HUES64 (cell line): Measurements from ENCODE around the gene LGALSL.

ENCODE experiments used
- H3K27ac ChIP-seq: 2 replicates; pipeline ENCODE4 v1.7.0; 2013; ENCODE audit warnings: low read depth, low read length, inconsistent platforms
- H3K27me3 ChIP-seq: 2 replicates; pipeline ENCODE4 v1.6.1; 2013; ENCODE audit warnings: mild to moderate bottlenecking, low read length; ENCODE audit not compliant: insufficient read depth
- H3K36me3 ChIP-seq: 2 replicates; pipeline ENCODE4 v1.6.1; 2013; ENCODE audit warnings: mild to moderate bottlenecking, low read length; ENCODE audit not compliant: insufficient read depth
- H3K4me1 ChIP-seq: 2 replicates; pipeline ENCODE4 v1.6.1; 2013; ENCODE audit warnings: mild to moderate bottlenecking, low read length, moderate library complexity; ENCODE audit not compliant: insufficient read depth
- H3K4me3 ChIP-seq: 2 replicates; pipeline ENCODE4 v1.5.1; 2013; ENCODE audit warnings: mild to moderate bottlenecking, low read length, moderate library complexity
- H3K9ac ChIP-seq: 2 replicates; pipeline ENCODE4 v1.6.1; 2013; ENCODE audit warnings: mild to moderate bottlenecking, low read depth, low read length
- H3K9me3 ChIP-seq: 2 replicates; pipeline ENCODE4 v1.6.1; 2013; ENCODE audit warnings: low read depth, low read length; ENCODE audit not compliant: insufficient read depth
- WGBS: fragments of 150-250, 120-280 bp; methylation state at CpG from one replicate; pipeline ENCODE4 v1.1.7; 2013; ENCODE audit warnings: missing lambda C conversion rate; 5-methylcytosine and 5-hydroxymethylcytosine counted together

LGALSL gene

GRCh38 chr2:64472881-64473280 is 18.9 kb downstream of the LGALSL start:
- Histone ChIP-seq H3K9ac (no peak overlapping the region), H3K27me3 (no peaks in the 10 kb centered on the region), H3K36me3 (no peaks in the 10 kb centered on the region), H3K4me1 (peaks cover 26% of the 10 kb centered on the region), H3K27ac (no peak overlapping the region), H3K4me3 (no peak overlapping the region), H3K9me3 (no peaks in the 10 kb centered on the region)
- WGBS: 92% methylated on average over 3 of the region's 3 CpGs

- Histone ChIP-seq H3K4me1 (peaks cover 23% of the 10 kb centered on the region), H3K9me3 (no peaks in the 10 kb centered on the region), H3K9ac (no peak overlapping the region), H3K27ac (peak overlapping the region; percentile 58; the same call in 1 of the 2 replicates), H3K36me3 (no peaks in the 10 kb centered on the region), H3K4me3 (no peak overlapping the region), H3K27me3 (no peaks in the 10 kb centered on the region)
- WGBS: 50% methylated on average over 4 of the region's 4 CpGs
Observed at GRCh38 chr2:64474121-64474571, 20.2 kb downstream of the LGALSL start.

DNA sequence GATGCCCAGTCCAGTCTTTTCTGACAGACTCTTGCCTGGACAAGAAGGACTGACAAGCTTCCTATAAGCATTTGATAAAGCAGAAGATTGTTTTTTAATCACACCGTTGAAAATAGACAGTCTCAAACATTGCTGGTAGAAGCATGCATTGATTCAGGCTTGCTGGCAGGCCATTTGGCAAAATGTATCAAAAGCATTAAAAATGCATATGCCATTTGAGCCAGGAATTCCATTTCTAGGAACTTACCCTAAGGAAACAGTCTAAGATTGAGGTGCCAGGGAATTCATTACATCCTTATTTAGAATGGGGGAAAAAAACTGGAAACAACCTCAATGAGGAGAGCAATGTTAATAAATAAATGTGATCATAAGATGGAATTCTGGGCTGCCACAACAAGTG is 20.7 kb downstream of the LGALSL start:
- Histone ChIP-seq H3K27me3 (no peaks in the 10 kb centered on the region), H3K9me3 (no peaks in the 10 kb centered on the region), H3K27ac (peak overlapping the region; percentile 58; the same call in 1 of the 2 replicates), H3K36me3 (no peaks in the 10 kb centered on the region), H3K4me3 (no peak overlapping the region), H3K9ac (no peak overlapping the region), H3K4me1 (peaks cover 19% of the 10 kb centered on the region)
- WGBS: 90% methylated on average over 1 of the region's 1 CpG

DNA sequence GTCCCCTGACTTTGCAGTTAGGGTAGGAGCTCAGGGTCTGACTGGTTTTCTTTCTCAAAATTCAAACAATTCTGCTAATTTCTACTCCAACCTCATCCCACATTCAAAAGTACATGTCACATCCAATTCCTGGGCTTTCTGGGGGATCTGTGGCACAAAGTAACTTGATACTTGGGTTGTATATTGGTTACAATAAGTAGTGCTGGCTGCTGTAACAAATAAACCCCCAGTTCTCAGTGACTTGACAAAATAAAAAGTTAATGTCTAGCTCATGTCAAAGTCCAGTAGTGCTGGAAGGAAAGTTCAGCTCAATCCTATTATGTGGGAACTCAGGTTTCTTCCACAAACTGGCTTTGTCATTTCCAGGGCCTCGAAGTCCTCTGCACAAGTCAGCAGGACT is 23.1 kb downstream of the LGALSL start:
- WGBS: 86% methylated on average over 1 of the region's 1 CpG
- no peaks in the 10 kb centered on the region for H3K36me3 ChIP-seq

GRCh38 chr2:64477979-64478378 is 24.0 kb downstream of the LGALSL start:
- no peak overlapping the region for H3K27ac ChIP-seq
- WGBS: 95% methylated on average over 4 of the region's 4 CpGs

More for the DNA sequence above, 23.1 kb downstream of the LGALSL start:
- no peak overlapping the region for H3K27ac ChIP-seq
- no peaks in the 10 kb centered on the region for H3K9me3 ChIP-seq
- H3K27me3 ChIP-seq: no peaks in the 10 kb centered on the region
- H3K4me1 ChIP-seq: peaks cover 10% of the 10 kb centered on the region; the same call in 1 of the 2 replicates
- H3K4me3 ChIP-seq: no peak overlapping the region
- H3K9ac ChIP-seq: no peak overlapping the region

DNA sequence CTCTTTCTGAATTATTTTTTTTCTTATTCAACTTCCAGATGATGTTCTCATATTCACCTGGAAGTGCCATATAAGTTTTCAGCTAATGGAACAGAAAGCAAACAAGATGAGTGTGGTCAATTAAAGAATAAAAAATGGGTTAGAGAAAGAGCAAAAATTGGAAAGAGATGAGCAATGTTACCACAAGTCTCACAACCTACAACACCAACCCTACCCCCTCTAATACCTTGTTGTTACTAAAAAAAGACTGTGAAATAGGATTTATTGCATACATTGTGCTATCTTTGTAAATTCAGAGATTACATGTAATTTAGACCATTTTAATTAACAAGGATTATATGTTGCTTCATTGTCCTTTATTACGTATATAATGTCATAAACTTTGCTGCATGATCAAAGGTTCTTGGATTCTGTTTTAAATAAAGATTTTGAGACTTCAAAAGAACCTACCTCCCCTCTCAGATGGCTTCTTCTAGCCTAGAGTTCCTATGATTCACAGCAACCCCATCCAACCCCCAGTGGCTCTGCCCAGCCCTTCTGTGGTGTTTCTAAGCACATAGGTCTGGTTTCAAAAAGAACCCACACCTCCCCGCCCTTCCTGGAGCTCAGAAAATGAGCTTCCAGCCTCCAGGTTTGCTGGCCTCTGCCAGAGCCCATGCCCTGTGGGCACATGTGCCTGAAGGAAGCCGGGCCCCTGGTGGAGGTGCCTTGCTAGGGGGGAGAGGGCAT is 24.7 kb downstream of the LGALSL start:
- H3K4me1 ChIP-seq: peaks cover 16% of the 10 kb centered on the region
- no peak overlapping the region for H3K27ac ChIP-seq
- 97% methylated on average over 3 of the region's 3 CpGs for WGBS
- no peak overlapping the region for H3K9ac ChIP-seq
- H3K9me3 ChIP-seq: no peaks in the 10 kb centered on the region
- no peaks in the 10 kb centered on the region for H3K27me3 ChIP-seq
- no peak overlapping the region for H3K4me3 ChIP-seq
- H3K36me3 ChIP-seq: no peaks in the 10 kb centered on the region

More at GRCh38 chr2:64477979-64478378, 24.0 kb downstream of the LGALSL start:
- H3K4me3 ChIP-seq: no peak overlapping the region
- H3K27me3 ChIP-seq: no peaks in the 10 kb centered on the region
- H3K4me1 ChIP-seq: peaks cover 15% of the 10 kb centered on the region
- H3K9me3 ChIP-seq: no peaks in the 10 kb centered on the region
- H3K9ac ChIP-seq: no peak overlapping the region
- no peaks in the 10 kb centered on the region for H3K36me3 ChIP-seq

DNA sequence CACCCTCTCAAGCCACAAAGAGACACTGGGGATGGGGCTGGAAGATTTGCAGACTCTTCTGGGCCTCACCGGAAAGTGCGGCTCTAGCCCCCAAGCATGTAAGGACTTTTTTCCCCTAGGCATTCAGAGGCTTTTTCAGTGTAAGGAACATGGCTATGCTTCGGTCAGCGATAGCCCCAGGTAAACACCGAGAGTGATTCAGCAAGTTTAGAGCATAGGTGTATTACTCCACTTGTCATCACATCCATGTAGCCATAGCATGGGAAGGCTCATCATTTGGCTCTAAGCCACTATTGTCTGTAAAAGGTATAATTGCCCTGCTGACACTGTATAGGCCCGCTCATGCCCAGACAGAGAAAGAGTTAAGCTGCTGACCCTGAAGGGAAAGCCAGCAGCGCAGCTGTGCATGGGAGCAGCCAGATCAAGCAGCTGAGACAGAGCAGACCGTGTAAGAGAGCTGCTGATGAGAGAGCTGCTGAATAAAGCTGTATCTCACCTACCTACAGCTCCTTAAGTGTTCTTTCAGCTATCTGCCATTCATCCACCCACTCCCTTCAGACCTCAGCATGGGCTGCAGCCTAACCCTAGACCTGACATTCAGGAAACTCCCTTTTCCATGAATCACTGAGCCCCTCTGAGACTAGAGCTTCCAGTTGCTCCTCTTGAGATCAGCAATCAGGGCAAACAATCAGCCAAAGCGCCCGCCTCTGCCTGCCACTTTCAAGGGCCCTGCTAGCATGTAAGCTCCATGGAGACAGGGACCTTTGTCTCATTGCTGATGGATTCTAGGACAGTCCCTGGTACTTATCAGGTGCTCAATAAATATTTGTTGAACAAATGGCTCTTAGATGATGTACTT is 25.5 kb downstream of the LGALSL start:
- no peaks in the 10 kb centered on the region for H3K9me3 ChIP-seq
- peaks cover 9% of the 10 kb centered on the region for H3K4me1 ChIP-seq
- H3K36me3 ChIP-seq: no peaks in the 10 kb centered on the region
- H3K27ac ChIP-seq: no peak overlapping the region
- H3K9ac ChIP-seq: no peak overlapping the region
- no peak overlapping the region for H3K4me3 ChIP-seq
- no peaks in the 10 kb centered on the region for H3K27me3 ChIP-seq
- 91% methylated on average over 10 of the region's 10 CpGs for WGBS

GRCh38 chr2:64481665-64482064 is 27.7 kb downstream of the LGALSL start:
- no peaks in the 10 kb centered on the region for H3K27me3 ChIP-seq
- H3K9me3 ChIP-seq: no peaks in the 10 kb centered on the region
- peaks cover 6% of the 10 kb centered on the region; the same call in 1 of the 2 replicates for H3K4me1 ChIP-seq
- no peak overlapping the region for H3K27ac ChIP-seq
- H3K9ac ChIP-seq: no peak overlapping the region
- no peaks in the 10 kb centered on the region for H3K36me3 ChIP-seq
- 94% methylated on average over 5 of the region's 5 CpGs for WGBS
- no peak overlapping the region for H3K4me3 ChIP-seq

GRCh38 chr2:64482243-64482642 is 28.3 kb downstream of the LGALSL start:
- no peak overlapping the region for H3K9ac ChIP-seq
- no peaks in the 10 kb centered on the region for H3K36me3 ChIP-seq
- no peak overlapping the region for H3K27ac ChIP-seq
- 85% methylated on average over 1 of the region's 1 CpG for WGBS
- H3K4me3 ChIP-seq: no peak overlapping the region
- no peaks in the 10 kb centered on the region for H3K27me3 ChIP-seq
- H3K9me3 ChIP-seq: no peaks in the 10 kb centered on the region
- H3K4me1 ChIP-seq: peaks cover 6% of the 10 kb centered on the region; the same call in 1 of the 2 replicates

- H3K4me3 ChIP-seq: no peak overlapping the region
- no peaks in the 10 kb centered on the region for H3K27me3 ChIP-seq
- H3K9me3 ChIP-seq: no peaks in the 10 kb centered on the region
- H3K27ac ChIP-seq: no peak overlapping the region
- no peak overlapping the region for H3K9ac ChIP-seq
- H3K4me1 ChIP-seq: peaks cover 6% of the 10 kb centered on the region; the same call in 1 of the 2 replicates
- H3K36me3 ChIP-seq: no peaks in the 10 kb centered on the region
- 62% methylated on average over 5 of the region's 5 CpGs for WGBS
Observed at GRCh38 chr2:64482765-64483504, 29.0 kb downstream of the LGALSL start.
